MM.1S (cell line): Measurements from ENCODE around the gene ZDHHC11B.

Experiments
- CTCF ChIP-seq: fragments of 300-600 bp; sonication (generic); IDR thresholded peaks from 2 replicates; pipeline ENCODE4 v1.5.1; 2016; ENCODE audit warnings: antibody characterized with exemption, low read length, mixed read lengths
- EZH2 ChIP-seq: fragments of 300-600 bp; sonication (generic); optimal IDR thresholded peaks from 2 replicates; pipeline ENCODE3; 2017; ENCODE audit warnings: low read depth, mild to moderate bottlenecking, antibody characterized with exemption, low read length, mixed read lengths
- EZH2phosphoT487 ChIP-seq: fragments of 300-600 bp; sonication (generic); IDR thresholded peaks from 2 replicates; pipeline ENCODE4 v1.6.1; 2018; ENCODE audit warnings: antibody characterized with exemption, low read length

GRCh38 chr5:801472-801871, 16.9 kb upstream of the ZDHHC11B start:
- TF ChIP-seq EZH2 (no peak), CTCF (no peak), EZH2phosphoT487 (no peak)
